ENCODE data around the gene THRB.
"Not testable (repeated sequence)": the region's sequence is repeated elsewhere in the genome, so short reads cannot be mapped to it uniquely, and the experiment has no call there.

Gene THRB

DNA sequence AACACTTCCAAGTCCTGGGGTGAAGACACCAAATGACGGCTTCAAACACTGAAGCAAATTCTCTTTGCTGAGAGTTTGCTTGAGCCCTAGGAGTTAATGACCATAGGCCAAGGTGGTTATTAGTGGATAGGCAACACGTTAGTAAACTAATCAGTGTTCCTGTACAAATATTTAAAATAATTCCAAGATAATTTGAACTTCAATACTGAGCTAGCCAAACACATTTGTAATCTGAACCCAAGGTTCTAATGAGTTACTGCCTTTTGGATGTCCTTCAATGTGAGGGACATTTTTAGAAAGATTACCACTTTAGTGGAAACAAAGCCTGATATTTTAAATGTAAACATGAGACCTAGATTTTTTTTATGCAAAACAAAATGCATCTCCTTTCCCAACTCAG, 94.6 kb downstream of the THRB start:
- no peak for DNase-seq

DNA sequence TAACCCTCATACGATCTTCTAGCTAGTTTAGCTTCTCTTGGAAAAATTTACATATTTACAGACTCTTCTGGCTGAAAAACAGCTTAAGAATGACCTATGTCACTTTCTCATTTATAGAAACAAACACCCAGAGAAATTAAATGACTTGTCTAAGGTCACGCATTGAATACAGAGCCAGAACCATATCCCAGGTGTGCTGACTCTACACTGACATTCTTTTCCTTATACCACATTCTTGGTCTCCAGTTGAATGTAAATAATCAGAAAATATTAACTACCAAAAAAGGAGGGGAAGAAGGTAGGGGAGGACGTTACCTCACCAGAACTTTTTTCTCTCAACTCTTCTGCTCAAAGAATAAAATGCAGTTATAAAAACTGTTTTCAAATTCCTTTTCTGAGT, 95.0 kb downstream of the THRB start:
- no peak for DNase-seq

DNA sequence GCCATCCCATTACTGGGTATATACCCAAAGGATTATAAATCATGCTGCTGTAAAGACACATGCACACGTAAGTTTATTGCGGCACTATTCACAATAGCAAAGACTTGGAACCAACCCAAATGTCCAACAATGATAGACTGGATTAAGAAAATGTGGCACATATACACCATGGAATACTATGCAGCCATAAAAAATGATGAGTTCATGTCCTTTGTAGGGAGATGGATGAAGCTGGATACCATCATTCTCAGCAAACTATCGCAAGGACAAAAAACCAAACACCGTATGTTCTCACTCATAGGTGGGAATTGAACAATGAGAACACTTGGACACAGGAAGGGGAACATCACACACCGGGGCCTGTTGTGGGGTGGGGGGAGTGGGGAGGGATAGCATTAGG, 95.9 kb downstream of the THRB start:
- not testable (repeated sequence) for DNase-seq

DNA sequence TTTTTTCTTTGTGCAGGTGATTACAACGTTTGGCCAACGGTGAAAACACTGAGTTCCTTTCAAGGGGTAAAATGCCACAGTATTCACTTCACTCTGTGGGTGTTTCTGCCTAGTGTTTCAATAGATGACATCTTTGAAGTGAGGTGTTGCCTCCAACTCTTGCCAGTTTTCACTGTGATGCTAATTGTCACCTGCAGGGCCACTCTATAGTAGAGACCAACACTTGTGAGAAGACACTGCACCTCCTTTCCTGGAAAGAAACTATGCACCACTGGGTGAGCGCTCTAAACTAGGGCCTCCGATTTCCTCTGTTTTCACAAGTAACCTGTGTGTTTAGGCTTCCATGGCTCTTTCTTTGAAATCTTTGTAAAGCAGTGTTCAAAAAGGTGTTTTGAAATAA, 98.3 kb downstream of the THRB start:
- no peak for DNase-seq

DNA sequence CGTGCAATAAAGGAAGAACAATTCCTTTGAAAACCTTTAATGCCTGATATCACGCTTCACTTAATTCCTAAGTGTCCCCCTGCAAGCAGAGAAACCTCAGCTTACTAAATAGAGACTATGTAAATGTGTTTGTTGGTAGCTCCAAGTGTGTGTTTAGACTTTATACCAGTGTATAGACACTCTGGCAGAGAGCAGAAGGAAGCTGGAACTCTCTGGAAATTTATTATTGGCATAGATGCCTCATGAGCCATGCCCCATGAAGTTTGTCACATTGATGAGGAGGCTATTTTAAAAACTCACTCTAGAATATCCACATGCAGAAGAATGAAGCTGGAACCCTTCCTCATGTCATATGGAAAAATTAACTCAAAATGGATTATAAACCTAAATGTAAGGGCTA, 99.9 kb downstream of the THRB start:
- DNase-seq: no peak

DNA sequence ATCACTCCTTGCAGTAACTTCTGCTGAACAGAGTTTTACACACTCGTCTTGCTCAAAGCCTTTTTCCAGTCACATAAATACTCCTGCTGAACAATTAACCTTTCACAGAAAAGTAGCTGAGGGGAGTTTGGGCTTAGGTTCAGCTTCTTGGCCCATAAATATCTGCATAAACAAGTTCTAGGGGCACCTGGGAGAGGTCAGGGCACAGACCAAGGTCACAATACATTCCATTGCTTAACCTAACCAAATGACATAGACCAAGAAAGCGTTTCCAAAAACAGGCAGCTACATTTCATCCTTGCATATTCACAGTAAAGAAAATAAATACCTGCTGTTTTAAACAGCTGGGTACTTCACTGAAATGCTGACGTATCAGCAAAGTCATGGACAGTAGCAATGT, 101.3 kb downstream of the THRB start:
- no peak for DNase-seq

DNA sequence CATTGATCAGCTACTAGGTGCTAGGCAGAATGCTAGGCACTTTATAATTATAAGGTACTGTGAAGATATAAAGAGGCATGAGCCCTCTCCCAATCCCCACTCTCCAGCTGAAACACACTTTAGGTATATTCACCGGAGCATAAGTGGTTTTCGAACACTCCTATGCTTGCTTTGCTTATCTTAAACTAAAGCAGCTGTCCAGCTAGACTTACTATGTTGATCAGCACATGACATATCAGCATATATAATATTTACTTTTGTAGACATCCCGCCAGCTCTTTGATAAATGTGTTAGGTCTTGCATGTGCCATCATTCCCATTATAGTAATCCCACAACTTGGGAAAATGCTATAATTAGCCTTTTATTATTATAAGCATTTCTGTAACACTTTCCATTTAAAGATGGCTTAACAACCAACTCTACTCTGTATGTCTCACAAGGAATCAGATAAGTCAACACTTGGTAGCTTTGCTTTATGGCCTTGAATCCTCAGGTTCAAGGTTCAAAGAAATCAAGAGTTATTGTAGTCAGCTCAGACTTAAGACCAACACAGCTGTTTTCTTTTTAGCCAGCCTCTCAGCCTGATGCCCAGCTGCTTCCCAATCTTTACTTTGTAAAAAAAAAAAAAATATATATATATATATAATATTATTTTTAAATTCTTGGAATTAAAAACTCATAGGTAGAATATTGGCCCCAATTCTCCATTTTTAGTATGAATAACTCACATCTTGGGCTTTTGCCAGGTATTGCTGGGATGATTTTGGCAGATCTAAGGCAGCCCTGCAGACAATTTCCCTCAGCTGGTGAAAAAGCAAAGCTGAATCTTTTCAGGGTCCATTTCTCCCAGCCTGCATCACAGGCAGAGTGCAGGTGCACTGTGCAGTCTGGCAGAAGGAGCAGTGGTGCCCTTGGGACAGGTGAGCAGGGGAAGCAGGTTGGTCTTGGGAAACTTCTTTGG, 104.2 kb downstream of the THRB start:
- DNase-seq: no peak

DNA sequence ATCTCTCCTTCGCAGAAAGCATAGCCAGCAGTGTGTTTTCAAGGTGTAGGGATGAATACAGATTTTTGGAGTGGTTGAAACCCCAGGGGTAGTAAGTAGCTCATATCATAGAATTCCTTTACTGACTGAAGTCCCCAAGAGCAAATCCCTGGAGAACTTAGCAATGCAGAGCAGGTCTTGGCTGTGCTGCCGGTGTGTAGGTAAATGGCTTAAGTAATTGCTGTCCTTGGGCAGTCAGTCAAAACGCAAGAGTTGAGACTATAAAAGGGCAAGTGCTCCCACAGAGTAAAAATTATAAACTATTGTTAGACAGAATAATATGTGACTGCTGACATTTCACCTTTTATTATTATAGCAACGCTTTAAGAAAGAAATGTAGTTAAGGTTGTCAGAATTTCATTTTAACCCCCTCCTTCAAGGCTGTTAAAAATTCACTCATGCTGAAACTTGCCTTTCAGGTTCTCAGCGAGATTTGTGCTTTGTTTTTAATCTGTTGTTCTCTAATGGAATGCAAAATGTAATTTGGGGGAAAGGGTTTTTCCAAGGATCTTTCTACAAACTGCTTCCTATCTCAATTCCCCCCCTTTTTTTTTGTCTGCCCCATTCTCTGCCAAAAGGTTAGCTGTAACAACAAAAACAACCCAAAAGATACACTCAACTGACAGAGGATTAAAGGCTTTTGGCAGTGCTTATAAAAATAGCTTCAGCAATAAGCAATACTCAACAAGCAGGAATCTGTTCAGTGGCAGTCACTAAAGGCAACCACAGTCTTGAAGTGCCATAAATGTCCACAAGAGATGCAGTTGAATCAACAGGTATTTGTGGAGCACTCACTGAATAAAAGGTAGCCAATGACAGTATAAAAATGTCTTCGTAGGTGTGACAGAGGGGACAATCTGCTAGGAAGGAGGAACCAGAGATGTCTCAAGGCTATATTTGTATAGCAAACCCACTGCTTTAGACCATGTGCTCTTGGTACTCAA, 105.3 kb downstream of the THRB start:
- no peak for DNase-seq

DNA sequence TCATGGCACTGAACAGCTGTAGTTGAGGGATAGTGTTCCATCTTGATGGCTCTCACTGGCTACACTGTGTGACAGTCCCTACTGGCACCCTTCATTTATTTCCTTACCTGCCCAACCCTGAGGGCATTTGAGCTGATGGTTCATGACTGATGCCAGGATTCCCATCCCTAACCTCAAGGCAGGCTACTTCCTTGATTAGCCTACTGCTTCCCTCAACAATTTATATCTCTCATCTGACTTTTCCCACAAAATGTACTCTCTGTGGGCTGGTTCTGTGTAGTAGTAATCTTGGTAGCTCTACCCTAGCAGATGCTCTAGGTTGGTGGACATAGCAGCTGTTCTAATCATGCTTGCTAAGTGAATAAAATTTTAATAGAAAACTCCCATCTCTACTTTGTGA, 106.0 kb downstream of the THRB start:
- DNase-seq: no peak

DNA sequence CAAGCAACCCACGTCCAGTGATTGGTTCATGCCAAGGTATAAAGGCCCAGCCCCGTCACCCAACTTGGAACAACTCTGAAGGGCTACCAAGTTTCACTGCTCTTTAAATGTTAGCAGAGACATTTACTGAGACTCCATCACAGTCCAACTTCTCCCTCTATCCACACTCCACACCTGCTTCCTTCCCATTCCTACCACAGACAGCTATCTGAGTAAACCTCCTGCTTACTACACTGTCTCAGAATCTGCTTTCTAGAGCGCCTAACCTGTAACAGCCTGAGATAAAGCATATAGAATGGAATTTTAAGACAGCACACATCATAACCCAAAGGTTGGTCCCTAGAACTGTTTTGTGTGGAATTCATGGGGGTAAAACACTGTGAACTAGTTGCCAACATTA, 106.5 kb downstream of the THRB start:
- no peak for DNase-seq

DNA sequence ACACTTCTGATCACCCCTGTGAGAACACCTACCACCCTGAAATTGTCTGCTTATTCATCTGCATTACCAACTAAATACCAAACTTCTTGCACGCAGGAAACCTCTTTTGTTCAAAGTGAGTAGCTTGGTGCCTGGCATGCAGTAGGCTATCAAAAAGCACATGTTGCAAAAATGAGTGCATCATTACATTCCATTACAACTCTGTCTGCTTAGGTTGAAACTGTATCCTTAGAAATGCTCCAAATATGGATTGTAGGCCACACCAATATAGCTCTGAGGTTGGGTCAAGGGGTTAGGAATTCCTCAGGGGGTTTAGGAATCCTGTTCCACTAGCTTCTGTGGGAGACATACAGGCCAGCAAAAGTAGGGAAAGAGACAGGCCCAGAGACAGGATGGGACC, 107.2 kb downstream of the THRB start:
- no peak for DNase-seq

DNA sequence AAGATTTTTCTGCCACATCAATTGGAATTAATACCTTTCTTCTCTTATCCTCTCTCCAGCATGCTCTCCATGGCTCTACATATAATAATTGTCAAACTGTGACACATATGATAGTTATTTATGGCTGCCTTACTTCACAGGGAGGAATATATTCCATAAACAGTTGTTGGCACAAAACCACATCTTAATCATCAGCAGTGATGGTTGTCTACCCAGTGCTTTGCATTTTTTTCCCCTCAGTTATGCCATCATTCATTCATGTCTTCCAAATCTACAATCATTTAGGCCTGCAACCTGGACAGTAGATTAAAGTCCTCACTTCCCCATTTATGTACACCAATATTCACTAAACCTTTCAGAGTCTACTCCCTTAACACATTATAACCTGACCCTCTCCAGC, 107.7 kb downstream of the THRB start:
- no peak for DNase-seq

DNA sequence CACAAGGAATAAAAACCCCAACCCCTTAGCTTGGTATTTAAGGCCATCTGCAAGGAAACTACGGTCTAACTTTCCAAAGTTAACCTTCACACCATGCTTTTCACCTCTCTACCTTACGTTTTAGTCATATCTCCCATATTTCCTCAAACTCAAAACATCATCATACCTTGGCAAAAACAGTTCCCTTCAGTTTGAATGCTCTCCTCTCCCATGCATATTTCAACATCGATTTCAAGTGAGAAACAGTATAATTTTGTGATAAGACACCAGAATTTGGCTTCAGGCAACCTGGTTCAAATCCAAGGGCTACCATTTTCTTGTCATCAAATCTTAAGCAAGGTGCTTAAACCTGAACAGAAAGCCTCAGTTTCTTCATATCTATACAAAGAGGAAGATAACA, 108.2 kb downstream of the THRB start:
- no peak for DNase-seq

DNA sequence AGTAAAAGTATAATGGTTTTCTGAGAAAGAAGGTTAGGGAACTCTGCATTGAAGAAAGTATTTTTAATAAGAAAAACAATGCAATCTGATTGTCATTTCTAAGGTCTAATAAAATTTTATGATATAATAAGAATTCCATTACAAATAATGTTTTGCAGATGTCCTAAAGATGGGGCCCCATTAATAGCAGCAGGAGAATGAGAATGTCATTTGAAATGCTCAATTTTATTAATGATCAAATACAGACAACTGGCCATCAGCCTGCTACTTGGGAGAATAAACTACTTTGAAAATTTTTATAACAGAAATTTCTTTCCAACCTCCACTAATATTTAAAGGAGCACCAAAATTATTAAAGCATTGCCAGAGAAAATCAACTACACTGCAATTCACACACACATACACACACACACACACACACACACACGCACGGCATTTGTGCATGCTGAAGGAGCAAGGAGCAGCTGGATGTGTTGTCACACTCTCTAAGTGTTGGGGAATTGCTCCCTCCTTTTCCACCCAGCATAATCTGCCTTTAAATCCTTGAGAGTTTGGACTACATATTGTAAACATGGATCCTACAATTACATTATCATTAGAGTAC, 109.5 kb downstream of the THRB start:
- DNase-seq: no peak

DNA sequence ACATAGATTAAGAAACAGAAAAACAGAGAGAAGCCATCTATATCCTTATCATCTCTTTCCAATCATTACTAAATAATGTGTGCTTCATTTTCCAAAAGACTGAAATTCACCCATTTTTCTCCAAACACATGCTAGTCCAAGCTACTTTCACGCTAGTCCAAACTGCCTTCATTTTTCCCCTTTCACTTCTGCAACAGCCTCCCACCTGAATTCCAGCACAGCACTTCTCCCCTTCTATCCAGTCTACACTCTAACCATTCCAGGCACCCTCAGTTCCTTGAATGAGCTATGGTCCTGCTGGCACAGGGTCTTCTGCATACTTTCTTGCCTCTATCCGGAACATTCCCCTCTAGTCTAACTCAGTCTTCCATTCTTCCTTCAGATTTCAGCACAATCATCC, 112.0 kb downstream of the THRB start:
- DNase-seq: no peak

DNA sequence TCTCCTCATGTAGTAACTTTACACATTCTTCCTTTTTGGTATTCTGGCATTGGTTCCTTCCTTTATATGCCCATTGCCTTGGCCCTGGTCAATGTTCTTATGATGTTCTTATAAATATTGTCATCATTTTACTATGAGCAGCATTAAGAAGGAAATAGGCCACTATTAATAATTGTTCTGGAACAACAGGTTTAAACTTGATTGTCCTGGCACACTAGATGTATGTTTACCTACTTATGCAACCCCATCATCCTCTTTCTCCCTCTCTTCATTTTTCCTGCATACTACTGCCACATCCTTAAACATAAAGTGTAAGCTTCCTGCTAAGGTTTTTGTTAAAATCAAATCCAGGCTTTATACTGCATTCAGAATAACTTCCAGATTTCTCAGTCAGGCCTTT, 114.7 kb downstream of the THRB start:
- DNase-seq: no peak

DNA sequence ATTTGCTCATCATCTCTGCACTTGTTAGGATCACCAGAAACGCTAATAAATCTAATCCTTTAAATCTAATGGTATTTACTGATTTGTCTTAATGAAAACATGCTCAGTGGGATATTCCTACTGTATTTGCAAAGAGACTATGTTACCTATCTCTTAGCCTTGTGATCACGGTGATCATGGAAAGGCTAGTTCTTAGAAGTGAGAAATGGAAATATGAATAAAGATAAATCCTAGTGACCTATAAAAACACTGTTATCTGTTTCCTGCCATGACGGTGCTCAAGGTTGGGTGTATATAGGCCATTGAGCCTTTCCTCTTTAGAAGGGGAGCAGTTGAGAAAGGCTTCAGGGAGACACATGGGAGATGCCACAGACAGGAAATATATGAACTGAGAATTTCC, 116.3 kb downstream of the THRB start:
- DNase-seq: no peak

DNA sequence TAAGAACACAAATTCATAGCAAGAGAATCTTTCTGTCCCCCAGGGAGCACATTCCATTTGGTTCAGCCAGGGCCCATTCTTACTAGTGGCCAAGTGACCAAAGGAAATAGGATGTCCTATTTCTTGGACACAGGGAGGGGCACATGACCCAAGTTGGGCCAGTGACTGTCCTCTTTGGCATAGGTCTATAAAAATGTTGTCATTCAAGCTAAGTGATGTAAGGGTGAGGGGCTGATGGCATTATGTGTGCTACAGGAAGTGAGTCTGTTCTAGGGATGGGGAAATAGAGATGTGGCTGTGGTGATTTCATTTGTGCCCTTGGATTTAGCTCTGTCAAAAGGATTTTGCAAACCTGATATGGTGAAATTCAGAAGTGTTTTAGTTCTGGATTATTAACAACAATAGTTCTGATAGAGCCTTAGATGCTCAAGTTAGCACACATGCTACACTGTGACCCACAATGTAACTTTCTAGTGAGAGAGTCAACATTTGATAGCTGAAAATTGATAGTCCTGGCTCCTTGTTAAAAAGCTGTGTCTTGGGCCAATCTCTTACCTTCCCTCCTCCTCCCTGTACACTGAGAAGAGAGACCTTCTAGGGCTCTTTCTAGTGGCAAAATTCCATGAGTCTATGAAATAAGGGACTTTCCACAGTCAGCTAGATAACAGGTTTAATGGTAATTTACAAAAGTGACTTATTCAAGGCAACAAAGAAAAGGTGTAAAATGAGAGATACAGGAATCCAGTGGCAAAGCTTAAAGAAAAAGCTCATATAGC, 117.2 kb downstream of the THRB start:
- DNase-seq: no peak

DNA sequence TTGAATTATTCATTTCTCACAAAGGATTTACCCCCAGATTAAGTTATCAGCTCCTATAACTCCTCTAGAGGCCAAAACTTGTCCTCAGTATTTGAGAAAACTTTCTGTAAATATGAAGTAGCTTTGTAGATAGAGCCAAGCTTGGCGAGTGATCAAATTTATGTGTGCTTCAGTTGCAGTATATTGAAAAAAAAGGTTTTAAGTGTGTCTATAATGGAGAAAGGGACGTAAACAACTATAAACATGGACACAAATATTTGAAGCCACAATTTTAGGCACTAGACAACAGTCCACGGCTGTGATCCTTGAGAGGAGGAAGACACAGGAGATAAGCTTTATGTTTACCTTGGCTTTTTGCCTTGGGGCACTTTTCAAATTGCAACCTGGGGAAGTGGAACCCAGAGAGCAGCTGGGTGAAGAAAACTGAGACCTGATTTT, 118.7 kb downstream of the THRB start:
- no peak for DNase-seq

DNA sequence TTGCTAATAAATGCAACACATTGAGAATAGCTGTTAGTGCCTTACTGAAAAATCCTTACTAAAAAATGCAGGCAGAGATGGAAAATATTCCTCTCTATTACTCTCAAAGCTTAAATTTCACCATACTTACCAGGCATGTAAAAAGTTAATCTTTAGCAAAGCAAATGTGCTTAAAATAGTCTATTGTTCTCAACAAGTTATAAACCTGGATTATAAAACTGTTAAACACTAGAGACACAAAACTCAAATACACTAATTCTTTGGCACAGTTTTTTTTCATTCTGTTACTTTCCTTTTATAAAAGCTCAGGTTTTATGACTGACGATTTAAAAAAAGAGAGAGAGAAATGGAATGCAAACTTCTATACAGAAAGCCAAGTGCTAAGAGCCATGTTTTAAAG, 119.8 kb downstream of the THRB start:
- DNase-seq: no peak

DNA sequence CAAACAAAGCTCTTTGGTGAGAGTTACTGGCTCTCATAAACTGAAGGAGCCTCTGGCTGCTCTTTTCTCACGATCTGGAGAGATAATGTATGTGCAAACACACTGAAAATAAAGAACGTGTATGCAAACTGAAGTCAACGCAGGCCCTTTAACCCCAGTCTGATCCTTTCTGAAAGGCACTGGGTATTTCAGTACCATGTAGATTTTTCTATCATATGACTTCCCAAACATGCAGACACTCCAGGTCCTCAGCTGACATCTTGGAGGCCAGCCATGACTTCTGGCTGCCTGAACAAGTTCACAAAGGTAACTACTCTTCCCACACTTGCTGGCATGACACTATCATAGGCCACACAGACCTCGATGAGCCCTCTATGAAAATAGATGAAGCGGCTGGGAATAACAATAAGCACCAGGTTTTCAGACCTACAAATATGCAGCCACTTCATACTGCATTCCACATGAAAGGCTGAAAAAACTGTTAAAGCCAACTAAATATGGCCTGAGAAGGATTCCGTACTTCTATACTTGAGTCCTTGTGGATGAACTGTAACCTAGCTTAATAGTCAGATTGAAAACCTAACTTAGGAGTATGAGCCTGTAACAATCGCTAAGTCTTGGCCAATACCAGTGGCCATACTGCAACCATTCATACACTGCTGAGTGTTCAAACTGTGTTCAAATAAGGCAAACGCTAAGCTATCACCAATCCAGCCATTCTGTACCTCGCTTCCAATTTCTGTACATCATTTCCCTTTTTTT, 121.3 kb downstream of the THRB start:
- no peak for DNase-seq
